Measurements from ENCODE around the gene ALAS1.

DNA sequence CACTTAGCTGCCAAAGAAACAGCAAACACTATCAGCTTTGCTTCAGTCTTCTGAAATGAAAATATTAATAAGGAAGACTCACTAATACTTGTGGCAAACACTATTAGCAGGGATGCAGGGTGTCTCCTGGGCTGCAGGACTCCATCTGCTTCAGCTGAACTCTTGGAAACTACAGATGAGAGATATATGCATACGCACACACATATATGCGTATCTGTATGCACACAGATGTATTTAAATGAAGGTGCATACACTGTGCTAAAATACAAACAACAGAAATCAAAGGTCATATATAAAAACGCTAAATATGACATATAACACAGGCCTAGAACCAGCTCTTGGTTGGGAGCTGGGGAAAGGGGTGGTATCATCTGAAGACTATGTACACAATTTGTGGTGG, 58.2 kb downstream of the ALAS1 start:
- TF ChIP-seq, protein P1, sequence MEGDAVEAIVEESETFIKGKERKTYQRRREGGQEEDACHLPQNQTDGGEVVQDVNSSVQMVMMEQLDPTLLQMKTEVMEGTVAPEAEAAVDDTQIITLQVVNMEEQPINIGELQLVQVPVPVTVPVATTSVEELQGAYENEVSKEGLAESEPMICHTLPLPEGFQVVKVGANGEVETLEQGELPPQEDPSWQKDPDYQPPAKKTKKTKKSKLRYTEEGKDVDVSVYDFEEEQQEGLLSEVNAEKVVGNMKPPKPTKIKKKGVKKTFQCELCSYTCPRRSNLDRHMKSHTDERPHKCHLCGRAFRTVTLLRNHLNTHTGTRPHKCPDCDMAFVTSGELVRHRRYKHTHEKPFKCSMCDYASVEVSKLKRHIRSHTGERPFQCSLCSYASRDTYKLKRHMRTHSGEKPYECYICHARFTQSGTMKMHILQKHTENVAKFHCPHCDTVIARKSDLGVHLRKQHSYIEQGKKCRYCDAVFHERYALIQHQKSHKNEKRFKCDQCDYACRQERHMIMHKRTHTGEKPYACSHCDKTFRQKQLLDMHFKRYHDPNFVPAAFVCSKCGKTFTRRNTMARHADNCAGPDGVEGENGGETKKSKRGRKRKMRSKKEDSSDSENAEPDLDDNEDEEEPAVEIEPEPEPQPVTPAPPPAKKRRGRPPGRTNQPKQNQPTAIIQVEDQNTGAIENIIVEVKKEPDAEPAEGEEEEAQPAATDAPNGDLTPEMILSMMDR (IDR thresholded peaks at IDR 0.05; ENCODE audit: low read depth, low read length), result no peak
- TF ChIP-seq EZH2phosphoT487 (IDR thresholded peaks at IDR 0.05; ENCODE audit: low read depth), result no peak
